ENCODE results near the gene OXNAD1.

DNA sequence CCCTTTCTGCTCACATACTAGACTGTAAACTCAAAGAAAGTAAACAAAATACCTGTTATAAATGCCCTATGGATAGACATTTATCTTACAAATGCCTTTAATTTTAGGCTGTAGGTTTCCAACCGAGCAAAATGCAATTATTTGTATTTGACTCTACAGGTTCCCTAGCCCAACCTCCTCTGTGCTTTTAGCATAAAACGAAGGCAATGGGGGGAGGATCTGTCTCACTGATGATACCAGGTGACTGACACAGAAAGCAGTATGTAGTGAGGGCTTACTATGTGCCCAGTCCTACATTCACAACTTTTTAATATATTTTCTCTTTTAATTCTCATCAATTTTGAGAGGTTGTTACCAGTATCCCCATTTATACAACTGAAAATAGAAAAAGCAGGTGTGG, 87.4 kb downstream of the OXNAD1 start:
- TF ChIP-seq, protein P1, sequence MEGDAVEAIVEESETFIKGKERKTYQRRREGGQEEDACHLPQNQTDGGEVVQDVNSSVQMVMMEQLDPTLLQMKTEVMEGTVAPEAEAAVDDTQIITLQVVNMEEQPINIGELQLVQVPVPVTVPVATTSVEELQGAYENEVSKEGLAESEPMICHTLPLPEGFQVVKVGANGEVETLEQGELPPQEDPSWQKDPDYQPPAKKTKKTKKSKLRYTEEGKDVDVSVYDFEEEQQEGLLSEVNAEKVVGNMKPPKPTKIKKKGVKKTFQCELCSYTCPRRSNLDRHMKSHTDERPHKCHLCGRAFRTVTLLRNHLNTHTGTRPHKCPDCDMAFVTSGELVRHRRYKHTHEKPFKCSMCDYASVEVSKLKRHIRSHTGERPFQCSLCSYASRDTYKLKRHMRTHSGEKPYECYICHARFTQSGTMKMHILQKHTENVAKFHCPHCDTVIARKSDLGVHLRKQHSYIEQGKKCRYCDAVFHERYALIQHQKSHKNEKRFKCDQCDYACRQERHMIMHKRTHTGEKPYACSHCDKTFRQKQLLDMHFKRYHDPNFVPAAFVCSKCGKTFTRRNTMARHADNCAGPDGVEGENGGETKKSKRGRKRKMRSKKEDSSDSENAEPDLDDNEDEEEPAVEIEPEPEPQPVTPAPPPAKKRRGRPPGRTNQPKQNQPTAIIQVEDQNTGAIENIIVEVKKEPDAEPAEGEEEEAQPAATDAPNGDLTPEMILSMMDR (conservative IDR thresholded peaks at IDR 0.05) = no peak
- no peak for TF ChIP-seq EZH2 (IDR thresholded peaks at IDR 0.05; ENCODE audit: low read depth)
